Caco-2 (cell line): ENCODE data around the gene CHCHD1. TPM values are rescaled to one million over a fixed set of nuclear protein-coding genes. Genes with fewer than 3 reads are reported as not detected.
A peak's percentile ranks its signal among the peaks of the same experiment; 100 is the strongest.

Source experiments
- BruUV-seq: library from RNA; stranded (reverse); fragments of 400-500 nt; replicated peaks from 2 replicates; lab custom pipeline; 2021; lab: Mats Ljungman, UMichigan
- CTCF ChIA-PET: fragments of 300-600 bp; sonication (Branson Sonifier 250); formaldehyde crosslinking; loops from one replicate; lab custom pipeline; 2022; ENCODE audit warnings: antibody characterized with exemption; lab: Charles Lee
- POLR2A ChIA-PET: fragments of 300-600 bp; sonication (Branson Sonifier 250); formaldehyde crosslinking; loops from one replicate; lab custom pipeline; 2022; ENCODE audit warnings: antibody characterized with exemption; lab: Charles Lee
- DNase-seq, 2 experiments: peaks; one replicate each; pipeline versions ENCODE4 v3.0.0 to v3.0.0-alpha.2; 2020 to 2022
- H3K27me3 ChIP-seq: replicated peaks from 2 replicates; pipeline ENCODE4 v1.6.0; 2011; ENCODE audit warnings: low read length; ENCODE audit not compliant: control insufficient read depth, insufficient read depth
- H3K36me3 ChIP-seq: 2 replicates; pipeline ENCODE4 v1.5.1; 2011; ENCODE audit warnings: low read length; ENCODE audit not compliant: control insufficient read depth, insufficient read depth
- H3K4me1 ChIP-seq: fragments of 250-450 bp; sonication (Bioruptor Pico); 2 replicates; pipeline ENCODE4 v1.5.1; 2020; ENCODE audit warnings: mild to moderate bottlenecking
- H3K4me3 ChIP-seq: 2 replicates; pipeline ENCODE4 v1.5.1; 2011; ENCODE audit warnings: low read depth, mild to moderate bottlenecking, control low read depth, low read length
- H3K9me3 ChIP-seq: fragments of 250-450 bp; sonication (Bioruptor Pico); 2 replicates; pipeline ENCODE4 v1.5.1; 2020; ENCODE audit warnings: mild to moderate bottlenecking, moderate library complexity
- H3K27ac Mint-ChIP-seq: one replicate; pipeline ENCODE4 v1.8.0; 2022; ENCODE audit warnings: mixed read lengths; ENCODE audit not compliant: unreplicated experiment
- H3K27me3 Mint-ChIP-seq: one replicate; pipeline ENCODE4 v1.8.0; 2022; ENCODE audit warnings: mixed read lengths; ENCODE audit not compliant: insufficient read depth, unreplicated experiment
- H3K36me3 Mint-ChIP-seq: one replicate; pipeline ENCODE4 v1.8.0; 2022; ENCODE audit warnings: mild to moderate bottlenecking, mixed read lengths; ENCODE audit not compliant: insufficient read depth, unreplicated experiment
- H3K4me1 Mint-ChIP-seq: one replicate; pipeline ENCODE4 v1.8.0; 2022; ENCODE audit warnings: low read depth, mixed read lengths; ENCODE audit not compliant: unreplicated experiment
- H3K4me3 Mint-ChIP-seq: one replicate; pipeline ENCODE4 v1.8.0; 2022; ENCODE audit warnings: mild to moderate bottlenecking, moderate library complexity, mixed read lengths; ENCODE audit not compliant: unreplicated experiment
- H3K9me3 Mint-ChIP-seq: one replicate; pipeline ENCODE4 v1.8.0; 2022; ENCODE audit warnings: mixed read lengths; ENCODE audit not compliant: unreplicated experiment
- intact Hi-C: fragments of 100-400 bp; cut with micrococcal nuclease; formaldehyde crosslinking; loops from one replicate; pipeline ENCODE4 v1.10.0; 2022; ENCODE audit not compliant: unreplicated experiment
- total RNA-seq: library from RNA; stranded (reverse); gene quantifications from 2 replicates; pipeline ENCODE4 v1.2.3, GENCODE V29; 2022
- TF ChIP-seq, protein P1 (sequence below), 2 experiments: fragments of 200-600 bp in 1 of 2; IDR thresholded peaks; 1 replicate in 1 of 2; 2 replicates in 1 of 2; pipeline versions ENCODE4 v1.5.1 to v1.8.0; 2011 to 2022; ENCODE audit warnings: antibody characterized with exemption in 1 of 2, control low read depth in 1 of 2, inconsistent platforms in 1 of 2, low read depth in 1 of 2, low read length in 1 of 2, mild to moderate bottlenecking in 1 of 2, moderate library complexity in 1 of 2; ENCODE audit not compliant: insufficient read depth in 1 of 2, severe bottlenecking in 1 of 2, unreplicated experiment in 1 of 2

The CHCHD1 gene
- total RNA-seq, 1 experiment from 2014 or later = 44.1 TPM

DNA sequence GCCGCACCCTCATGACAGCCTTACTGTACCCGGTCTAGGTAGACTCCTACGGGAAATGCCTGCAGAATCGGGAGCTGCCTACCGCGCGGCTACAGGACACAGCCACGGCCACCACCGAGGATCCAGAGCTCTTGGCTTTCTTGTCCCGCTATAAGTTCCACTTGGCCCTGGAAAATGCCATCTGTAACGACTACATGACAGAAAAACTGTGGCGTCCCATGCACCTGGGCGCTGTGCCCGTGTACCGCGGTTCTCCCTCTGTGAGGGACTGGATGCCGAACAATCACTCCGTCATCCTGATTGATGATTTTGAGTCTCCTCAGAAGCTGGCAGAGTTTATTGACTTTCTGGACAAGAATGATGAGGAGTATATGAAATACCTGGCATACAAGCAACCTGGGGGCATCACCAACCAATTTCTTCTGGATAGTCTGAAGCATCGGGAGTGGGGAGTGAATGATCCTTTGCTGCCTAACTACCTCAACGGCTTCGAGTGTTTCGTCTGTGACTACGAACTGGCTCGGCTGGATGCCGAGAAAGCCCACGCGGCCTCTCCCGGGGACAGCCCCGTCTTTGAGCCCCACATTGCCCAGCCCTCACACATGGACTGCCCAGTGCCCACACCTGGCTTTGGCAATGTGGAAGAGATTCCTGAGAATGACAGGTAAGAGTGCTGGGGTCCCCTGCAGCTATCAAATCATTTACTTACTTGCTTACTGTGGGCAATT is 8.5 kb upstream of the CHCHD1 start:
- ChIA-PET CTCF (interaction anchor here (0.6 to 2.3 kb wide), 3 partner anchors 9 to 43 kb away, joined by 3 to 9 read pairs (median 7); partner anchors contain the start of gene CHCHD1), POLR2A (interaction anchor here (0.5 to 3.1 kb wide), 4 partner anchors 8 to 392 kb away, joined by 3 to 19 read pairs (median 8); partner anchors contain the start of genes CHCHD1 and ZSWIM8)
- TF ChIP-seq, protein P1, sequence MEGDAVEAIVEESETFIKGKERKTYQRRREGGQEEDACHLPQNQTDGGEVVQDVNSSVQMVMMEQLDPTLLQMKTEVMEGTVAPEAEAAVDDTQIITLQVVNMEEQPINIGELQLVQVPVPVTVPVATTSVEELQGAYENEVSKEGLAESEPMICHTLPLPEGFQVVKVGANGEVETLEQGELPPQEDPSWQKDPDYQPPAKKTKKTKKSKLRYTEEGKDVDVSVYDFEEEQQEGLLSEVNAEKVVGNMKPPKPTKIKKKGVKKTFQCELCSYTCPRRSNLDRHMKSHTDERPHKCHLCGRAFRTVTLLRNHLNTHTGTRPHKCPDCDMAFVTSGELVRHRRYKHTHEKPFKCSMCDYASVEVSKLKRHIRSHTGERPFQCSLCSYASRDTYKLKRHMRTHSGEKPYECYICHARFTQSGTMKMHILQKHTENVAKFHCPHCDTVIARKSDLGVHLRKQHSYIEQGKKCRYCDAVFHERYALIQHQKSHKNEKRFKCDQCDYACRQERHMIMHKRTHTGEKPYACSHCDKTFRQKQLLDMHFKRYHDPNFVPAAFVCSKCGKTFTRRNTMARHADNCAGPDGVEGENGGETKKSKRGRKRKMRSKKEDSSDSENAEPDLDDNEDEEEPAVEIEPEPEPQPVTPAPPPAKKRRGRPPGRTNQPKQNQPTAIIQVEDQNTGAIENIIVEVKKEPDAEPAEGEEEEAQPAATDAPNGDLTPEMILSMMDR (IDR thresholded peaks at IDR 0.05; ENCODE audit: insufficient read depth in 1 of 2, low read depth in 1 of 2, low read length in 1 of 2, severe bottlenecking in 1 of 2, unreplicated experiment in 1 of 2) = no peak
- Histone ChIP-seq H3K27me3 (no peaks in the 10 kb centered on the region), H3K4me3 (peak overlapping the region; percentile 91), H3K4me1 (peaks cover 7% of the 10 kb centered on the region; the same call in 1 of the 2 replicates), H3K9me3 (no peaks in the 10 kb centered on the region), H3K36me3 (peaks cover 4% of the 10 kb centered on the region; the same call in 1 of the 2 replicates)
- Mint-ChIP-seq H3K27ac (peak overlapping the region; percentile 75), H3K9me3 (no peaks in the 10 kb centered on the region), H3K36me3 (peaks cover 61% of the 10 kb centered on the region), H3K27me3 (no peaks in the 10 kb centered on the region), H3K4me3 (peak overlapping the region; percentile 82), H3K4me1 (peaks cover 21% of the 10 kb centered on the region)
- no peak for DNase-seq
- BruUV-seq = TSS peak; percentile 19
- intact Hi-C loops = loop anchor here (2.0 kb wide), 1 partner anchor 29 kb away; the partner anchor contains the start of gene SEC24C

DNA sequence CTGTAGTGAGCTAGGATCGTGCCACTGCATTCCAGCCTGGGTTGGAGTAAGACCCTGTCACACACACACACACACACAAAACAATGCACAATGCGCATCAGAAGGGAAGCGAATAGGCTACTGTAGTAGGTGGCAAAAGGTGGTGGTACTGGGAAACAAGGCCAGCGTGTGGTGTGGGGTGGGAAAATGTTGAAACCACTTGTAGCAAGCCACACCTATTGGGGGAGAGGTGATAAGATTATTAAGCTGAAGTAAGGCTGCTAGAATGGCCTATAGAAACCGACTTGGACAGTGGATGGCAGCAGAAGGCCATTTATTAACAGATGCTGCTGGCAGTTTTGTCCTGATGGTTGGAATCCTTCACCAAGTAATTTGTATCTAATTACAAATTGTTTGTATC is 7.2 kb upstream of the CHCHD1 start:
- ChIA-PET POLR2A (no interaction called here), CTCF (interaction anchor here (1.5 kb wide), 1 partner anchor 105 kb away, joined by 5 read pairs; no protein-coding TSS in a partner anchor)
- no TSS peak for BruUV-seq
- intact Hi-C loops = no loop called here
- peak overlapping the region; percentile 10 for H3K4me3 Mint-ChIP-seq
- H3K4me1 Mint-ChIP-seq = peaks cover 22% of the 10 kb centered on the region
- no peak overlapping the region for H3K27ac Mint-ChIP-seq
- H3K27me3 Mint-ChIP-seq = no peaks in the 10 kb centered on the region
- DNase-seq = peak in 1 of 2 experiments; percentile 27
- no peaks in the 10 kb centered on the region for H3K27me3 ChIP-seq
- TF ChIP-seq, protein P1 (IDR thresholded peaks at IDR 0.05; ENCODE audit: insufficient read depth in 1 of 2, low read depth in 1 of 2, low read length in 1 of 2, severe bottlenecking in 1 of 2, unreplicated experiment in 1 of 2) = peak in 1 of 2 experiments; percentile 7
- H3K4me1 ChIP-seq = peaks cover 7% of the 10 kb centered on the region; the same call in 1 of the 2 replicates
- no peaks in the 10 kb centered on the region for H3K9me3 Mint-ChIP-seq
- H3K36me3 Mint-ChIP-seq = peaks cover 56% of the 10 kb centered on the region
- peak overlapping the region; percentile 91 for H3K4me3 ChIP-seq
- peaks cover 4% of the 10 kb centered on the region; the same call in 1 of the 2 replicates for H3K36me3 ChIP-seq
- H3K9me3 ChIP-seq = no peaks in the 10 kb centered on the region

DNA sequence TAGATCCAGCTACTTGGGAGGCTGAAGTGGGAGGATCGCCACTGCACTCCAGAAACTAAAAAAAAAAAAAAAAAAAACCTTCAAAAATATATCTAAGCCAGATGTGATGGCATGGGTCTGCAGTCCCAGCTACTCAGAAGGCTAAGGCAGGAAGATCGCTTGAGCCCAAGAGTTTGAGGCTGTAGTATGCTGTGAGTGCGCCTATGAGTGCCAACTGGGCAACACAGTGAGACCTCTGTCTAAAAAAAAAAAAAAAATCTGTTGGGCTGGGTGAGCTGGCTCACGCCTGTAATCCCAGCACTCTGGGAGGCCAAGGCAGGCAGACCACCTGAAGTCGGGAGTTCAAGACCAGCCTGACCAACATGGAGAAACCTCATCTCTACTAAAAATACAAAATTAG is 2.8 kb upstream of the CHCHD1 start:
- ChIA-PET CTCF (no interaction called here), POLR2A (no interaction called here)
- DNase-seq = no peak
- TF ChIP-seq, protein P1 (IDR thresholded peaks at IDR 0.05; ENCODE audit: insufficient read depth in 1 of 2, low read depth in 1 of 2, low read length in 1 of 2, severe bottlenecking in 1 of 2, unreplicated experiment in 1 of 2) = no peak
- Mint-ChIP-seq H3K36me3 (peaks cover 33% of the 10 kb centered on the region), H3K27me3 (no peaks in the 10 kb centered on the region), H3K4me3 (no peak overlapping the region), H3K27ac (no peak overlapping the region), H3K4me1 (peaks cover 33% of the 10 kb centered on the region), H3K9me3 (no peaks in the 10 kb centered on the region)
- H3K9me3 ChIP-seq = no peaks in the 10 kb centered on the region
- no TSS peak for BruUV-seq
- H3K4me3 ChIP-seq = no peak overlapping the region
- intact Hi-C loops = no loop called here
- H3K27me3 ChIP-seq = no peaks in the 10 kb centered on the region
- H3K4me1 ChIP-seq = 0 out of 2 replicates have a peak, but pooled peaks cover 3% of the 10 kb centered on the region
- peaks cover 2% of the 10 kb centered on the region; the same call in 1 of the 2 replicates for H3K36me3 ChIP-seq
